HCT116 (cell line): ENCODE results near the gene CALML3. TPM values are rescaled to one million over a fixed set of nuclear protein-coding genes. Genes with fewer than 3 reads are reported as not detected.

Experiments used
- ATAC-seq: fragments of 200-7000 bp; cut with Tn5 transposase; 2 replicates; pipeline ENCODE4 v1.9.1; 2020; ENCODE audit warnings: mild to moderate bottlenecking, moderate library complexity
- BruUV-seq: library from RNA; stranded (reverse); fragments of 400-500 nt; replicated peaks from 2 replicates; lab custom pipeline; 2021; lab: Mats Ljungman, UMichigan
- CTCF ChIA-PET: fragments of 300-600 bp; sonication (Branson Sonifier 250); formaldehyde crosslinking; loops from one replicate; lab custom pipeline; 2021; ENCODE audit warnings: antibody characterized with exemption; lab: Charles Lee
- POLR2A ChIA-PET: fragments of 300-600, 350-600 bp; sonication (Branson Sonifier 250); formaldehyde crosslinking; loops from one replicate; lab custom pipeline; 2021; ENCODE audit warnings: antibody characterized with exemption; lab: Charles Lee
- RAD21 ChIA-PET, 2 experiments: fragments of 300-600 bp; sonication (Branson Sonifier 250); formaldehyde crosslinking; loops; one replicate each; lab custom pipeline; 2023; ENCODE audit warnings: low total read pairs in 2 of 2; ENCODE audit not compliant: uncharacterized antibody in 2 of 2, unreplicated experiment in 2 of 2, low non-redundant PET in 1 of 2; lab: Charles Lee
- DNase-seq: peaks from one replicate; pipeline ENCODE4 v3.0.0-alpha.2; 2010; ENCODE audit warnings: low read depth, low spot score
- H2AFZ ChIP-seq: fragments of 200-600 bp; shearing (Covaris generic), sonication (generic); 2 replicates; pipeline ENCODE4 v1.6.1; 2017; ENCODE audit warnings: low read depth, mixed run types, mixed read lengths, antibody characterized with exemption, low read length; ENCODE audit not compliant: poor library complexity, severe bottlenecking
- H3K27ac ChIP-seq: 2 replicates; pipeline ENCODE4 v1.5.1; 2012; ENCODE audit warnings: low read depth, low read length
- H3K27me3 ChIP-seq: fragments of 200-600 bp; sonication (generic); 2 replicates; pipeline ENCODE4 v1.6.1; 2016; ENCODE audit warnings: mixed run types, low read length, mixed read lengths; ENCODE audit not compliant: insufficient read depth
- H3K36me3 ChIP-seq, 2 experiments: fragments of 200-500 bp in 1 of 2; fragments of 200-600 bp in 1 of 2; sonication (Bioruptor generic) in 1 of 2; sonication (generic) in 1 of 2; 2 replicates each; pipeline versions ENCODE4 v1.5.1 to v1.6.1; 2014 to 2016; ENCODE audit warnings: low read length in 2 of 2, inconsistent platforms in 1 of 2, mixed read lengths in 1 of 2, mixed run types in 1 of 2; ENCODE audit not compliant: insufficient read depth in 2 of 2, control insufficient read depth in 1 of 2
- H3K4me1 ChIP-seq, 2 experiments: fragments of 200-600 bp in 1 of 2; sonication (generic) in 1 of 2; 2 replicates each; pipeline versions ENCODE4 v1.5.1 to v1.6.1; 2012 to 2017; ENCODE audit warnings: low read length in 2 of 2, inconsistent platforms in 1 of 2, mild to moderate bottlenecking in 1 of 2, mixed read lengths in 1 of 2, mixed run types in 1 of 2, moderate library complexity in 1 of 2; ENCODE audit not compliant: insufficient read depth in 2 of 2, control insufficient read depth in 1 of 2
- H3K4me2 ChIP-seq: fragments of 200-600 bp; sonication (generic); 2 replicates; pipeline ENCODE4 v1.6.1; 2017; ENCODE audit warnings: mixed run types, low read length, mixed read lengths
- H3K4me3 ChIP-seq, 2 experiments: fragments of 200-600 bp in 1 of 2; sonication (generic) in 1 of 2; replicated peaks in 1 of 2; 2 replicates each; pipeline ENCODE4 v1.5.1; 2011 to 2016; ENCODE audit warnings: low read length in 2 of 2, control low read depth in 1 of 2, low read depth in 1 of 2, mild to moderate bottlenecking in 1 of 2, mixed read lengths in 1 of 2, mixed run types in 1 of 2
- H3K79me2 ChIP-seq: fragments of 200-600 bp; sonication (generic); 2 replicates; pipeline ENCODE4 v1.6.1; 2017; ENCODE audit warnings: mild to moderate bottlenecking, mixed run types, low read length, moderate library complexity, mixed read lengths; ENCODE audit not compliant: insufficient read depth
- H3K9ac ChIP-seq: fragments of 200-600 bp; sonication (generic); 2 replicates; pipeline ENCODE4 v1.6.1; 2016; ENCODE audit warnings: low read length, mixed read lengths
- H3K9me2 ChIP-seq: fragments of 200-600 bp; sonication (generic), shearing (Covaris generic); 2 replicates; pipeline ENCODE4 v1.6.1; 2017; ENCODE audit warnings: mixed run types, mild to moderate bottlenecking, moderate library complexity; ENCODE audit not compliant: insufficient read depth
- H3K9me3 ChIP-seq, 2 experiments: fragments of 200-500 bp in 1 of 2; fragments of 200-600 bp in 1 of 2; sonication (Bioruptor generic) in 1 of 2; sonication (generic) in 1 of 2; 2 replicates each; pipeline ENCODE4 v1.6.1; 2014 to 2017; ENCODE audit warnings: low read length in 2 of 2, mixed read lengths in 2 of 2, inconsistent platforms in 1 of 2, low read depth in 1 of 2, mild to moderate bottlenecking in 1 of 2, mixed run types in 1 of 2, moderate library complexity in 1 of 2; ENCODE audit not compliant: control insufficient read depth in 1 of 2, insufficient read depth in 1 of 2
- H4K20me1 ChIP-seq: fragments of 200-600 bp; sonication (generic), shearing (Covaris generic); 2 replicates; pipeline ENCODE4 v1.6.1; 2017; ENCODE audit warnings: mixed run types, mild to moderate bottlenecking, moderate library complexity; ENCODE audit not compliant: insufficient read depth
- EGR1 ChIP-seq: IDR thresholded peaks from 2 replicates; pipeline ENCODE4 v1.6.1; 2012; ENCODE audit warnings: low read depth
- JUND ChIP-seq: IDR thresholded peaks from 2 replicates; pipeline ENCODE4 v1.6.1; 2012
- POLR2A ChIP-seq: IDR thresholded peaks from 2 replicates; pipeline ENCODE4 v1.7.0; 2011; ENCODE audit warnings: borderline replicate concordance; ENCODE audit not compliant: insufficient read depth, insufficient read length; ENCODE audit errors: extremely low read depth
- SIN3A ChIP-seq: IDR thresholded peaks from 2 replicates; pipeline ENCODE4 v1.6.1; 2012; ENCODE audit warnings: low read depth
- SRF ChIP-seq: IDR thresholded peaks from 2 replicates; pipeline ENCODE4 v1.6.1; 2012; ENCODE audit warnings: low read depth
- YY1 ChIP-seq: IDR thresholded peaks from 2 replicates; pipeline ENCODE4 v1.6.1; 2011; ENCODE audit warnings: low read length, low read depth, moderate library complexity, mild to moderate bottlenecking; ENCODE audit not compliant: insufficient replicate concordance; ENCODE audit errors: extremely low read depth
- ZFX ChIP-seq: fragments of 450-650 bp; IDR thresholded peaks from 2 replicates; pipeline ENCODE4 v1.6.1; 2017
- intact Hi-C: fragments of 100-400 bp; cut with micrococcal nuclease; formaldehyde crosslinking; loops from 2 replicates; pipeline ENCODE4 v1.10.0; 2022
- total RNA-seq: library from RNA; stranded (reverse); gene quantifications from one replicate; pipeline ENCODE4 v1.2.1, GENCODE V29; 2021; ENCODE audit not compliant: unreplicated experiment
- TF ChIP-seq, protein P1 (sequence below): IDR thresholded peaks from 2 replicates; pipeline ENCODE4 v1.6.1; 2012
- TF ChIP-seq, protein P2 (sequence below): IDR thresholded peaks from 2 replicates; pipeline ENCODE4 v1.6.1; 2011; ENCODE audit warnings: mild to moderate bottlenecking, low read length, moderate library complexity; ENCODE audit not compliant: insufficient replicate concordance; ENCODE audit errors: extremely low read depth
- TF ChIP-seq, protein P3 (sequence below): IDR thresholded peaks from 2 replicates; pipeline ENCODE4 v1.6.1; 2012
- TF ChIP-seq, protein P4 (sequence below), 3 experiments: fragments of 200-600 bp in 1 of 3; sonication (generic) in 1 of 3; IDR thresholded peaks in 2 of 3; conservative IDR thresholded peaks in 1 of 3; 2 replicates each; pipeline ENCODE4 v1.5.1; 2012 to 2017; ENCODE audit warnings: low read depth in 2 of 3, low read length in 2 of 3, antibody characterized with exemption in 1 of 3, borderline replicate concordance in 1 of 3, control low read depth in 1 of 3, mild to moderate bottlenecking in 1 of 3, mixed read lengths in 1 of 3, mixed run types in 1 of 3, moderate library complexity in 1 of 3; ENCODE audit not compliant: insufficient read depth in 1 of 3

CALML3 gene
- total RNA-seq, 1 experiment from 2014 or later, result not detected

DNA sequence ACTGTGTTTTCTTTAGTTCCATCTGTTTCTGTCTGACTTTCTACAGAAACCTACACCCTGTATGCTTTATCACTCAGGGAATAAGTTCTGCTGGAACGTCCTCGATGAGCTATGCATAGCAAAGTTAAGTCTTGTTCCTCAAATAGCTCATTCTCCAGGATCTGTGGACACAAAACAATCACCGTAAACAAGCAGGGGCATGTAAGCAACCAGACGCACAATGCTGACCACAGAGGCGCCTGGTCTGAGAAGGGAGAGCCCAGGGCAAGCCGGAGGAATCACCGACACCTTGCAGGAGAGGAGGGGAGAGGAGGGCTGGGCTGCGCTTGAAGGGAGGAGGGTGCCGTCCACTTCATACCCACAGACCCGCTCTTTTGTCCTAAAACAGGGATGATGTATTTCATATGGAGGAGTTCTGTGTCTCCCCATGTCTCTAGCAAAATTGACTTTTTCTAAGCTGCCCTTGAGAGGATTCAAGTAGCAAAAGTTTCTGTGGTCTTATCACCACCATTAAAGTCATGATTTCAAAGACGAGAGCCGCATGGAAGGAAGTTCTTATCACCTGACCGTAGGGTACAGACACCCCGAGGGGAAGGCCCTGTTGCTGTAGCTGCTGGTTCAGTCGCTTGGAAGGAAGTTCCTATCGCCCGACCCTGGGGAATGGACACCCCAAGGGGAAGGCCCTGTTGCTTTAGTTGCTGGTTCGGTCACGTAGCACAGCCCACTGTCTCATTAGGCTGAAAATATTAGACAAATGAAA lies 14.3 kb downstream of the CALML3 start:
- ATAC-seq (no peak), DNase-seq (no peak)
- no peak overlapping the region for H3K9ac ChIP-seq
- ChIA-PET RAD21 (interaction anchor here in 1 of 2 experiments (0.6 kb wide), 1 partner anchor 75 kb away, joined by 3 read pairs; no protein-coding TSS in a partner anchor), CTCF (interaction anchor here (0.6 kb wide), 1 partner anchor 104 kb away, joined by 3 read pairs; no protein-coding TSS in a partner anchor), POLR2A (no interaction called here)
- H3K9me3 ChIP-seq, result peaks cover 5 to 6% of the 10 kb centered on the region in 2 experiments; a peak in 2 of 4 replicates
- H2AFZ ChIP-seq, result no peak overlapping the region
- H3K27me3 ChIP-seq, result no peaks in the 10 kb centered on the region
- H3K36me3 ChIP-seq, result no peaks in the 10 kb centered on the region
- no peaks in the 10 kb centered on the region for H3K9me2 ChIP-seq
- intact Hi-C loops, result no loop called here
- no peak overlapping the region for H3K27ac ChIP-seq
- H3K4me3 ChIP-seq, result no peak overlapping the region
- no TSS peak for BruUV-seq
- H4K20me1 ChIP-seq, result no peaks in the 10 kb centered on the region
- peaks cover 5 to 20% of the 10 kb centered on the region in 2 experiments for H3K4me1 ChIP-seq
- 0 out of 2 replicates have a peak overlapping the region, but pooled peaks have one; percentile 26 for H3K4me2 ChIP-seq
- no peaks in the 10 kb centered on the region for H3K79me2 ChIP-seq
- no peak for TF ChIP-seq EGR1
- TF ChIP-seq, protein P1, sequence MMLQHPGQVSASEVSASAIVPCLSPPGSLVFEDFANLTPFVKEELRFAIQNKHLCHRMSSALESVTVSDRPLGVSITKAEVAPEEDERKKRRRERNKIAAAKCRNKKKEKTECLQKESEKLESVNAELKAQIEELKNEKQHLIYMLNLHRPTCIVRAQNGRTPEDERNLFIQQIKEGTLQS, result no peak
- no peak for TF ChIP-seq POLR2A
- no peak for TF ChIP-seq JUND
- TF ChIP-seq, all 23 proteins: peak for 0

DNA sequence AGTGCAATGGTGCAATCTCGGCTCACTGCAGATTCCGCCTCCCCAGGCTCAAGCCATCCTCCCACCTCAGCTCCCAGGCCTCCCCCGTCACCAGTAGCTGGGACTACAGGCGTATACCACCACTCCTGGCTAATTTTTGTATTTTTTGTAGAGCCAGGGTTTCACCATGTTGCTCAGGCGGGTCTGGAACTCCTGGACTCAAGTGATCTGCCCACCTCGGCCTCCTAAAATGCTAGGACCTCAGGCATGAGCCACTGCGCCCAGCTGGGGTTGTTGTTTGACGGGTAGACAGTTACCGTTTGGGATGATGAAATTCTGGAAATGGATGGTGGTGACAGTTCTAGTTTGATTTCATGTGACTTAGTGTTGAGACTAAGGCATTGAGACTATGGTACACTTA lies 15.3 kb downstream of the CALML3 start:
- Histone ChIP-seq H3K36me3 (no peaks in the 10 kb centered on the region), H2AFZ (no peak overlapping the region), H3K79me2 (no peaks in the 10 kb centered on the region), H3K4me3 (no peak overlapping the region), H3K9me3 (peaks cover 5 to 6% of the 10 kb centered on the region in 2 experiments; a peak in 2 of 4 replicates), H3K27me3 (no peaks in the 10 kb centered on the region), H3K27ac (no peak overlapping the region), H3K9me2 (no peaks in the 10 kb centered on the region), H3K4me1 (peaks cover 5 to 21% of the 10 kb centered on the region in 2 experiments), H3K4me2 (no peak overlapping the region), H3K9ac (no peak overlapping the region), H4K20me1 (no peaks in the 10 kb centered on the region)
- POLR2A ChIA-PET, result no interaction called here
- DNase-seq (no peak), ATAC-seq (no peak)
- RAD21 ChIA-PET, result no interaction called here
- TF ChIP-seq SRF, result no peak
- TF ChIP-seq, protein P2, sequence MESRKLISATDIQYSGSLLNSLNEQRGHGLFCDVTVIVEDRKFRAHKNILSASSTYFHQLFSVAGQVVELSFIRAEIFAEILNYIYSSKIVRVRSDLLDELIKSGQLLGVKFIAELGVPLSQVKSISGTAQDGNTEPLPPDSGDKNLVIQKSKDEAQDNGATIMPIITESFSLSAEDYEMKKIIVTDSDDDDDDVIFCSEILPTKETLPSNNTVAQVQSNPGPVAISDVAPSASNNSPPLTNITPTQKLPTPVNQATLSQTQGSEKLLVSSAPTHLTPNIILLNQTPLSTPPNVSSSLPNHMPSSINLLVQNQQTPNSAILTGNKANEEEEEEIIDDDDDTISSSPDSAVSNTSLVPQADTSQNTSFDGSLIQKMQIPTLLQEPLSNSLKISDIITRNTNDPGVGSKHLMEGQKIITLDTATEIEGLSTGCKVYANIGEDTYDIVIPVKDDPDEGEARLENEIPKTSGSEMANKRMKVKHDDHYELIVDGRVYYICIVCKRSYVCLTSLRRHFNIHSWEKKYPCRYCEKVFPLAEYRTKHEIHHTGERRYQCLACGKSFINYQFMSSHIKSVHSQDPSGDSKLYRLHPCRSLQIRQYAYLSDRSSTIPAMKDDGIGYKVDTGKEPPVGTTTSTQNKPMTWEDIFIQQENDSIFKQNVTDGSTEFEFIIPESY, result no peak
- TF ChIP-seq SIN3A, result no peak
- TF ChIP-seq, protein P3, sequence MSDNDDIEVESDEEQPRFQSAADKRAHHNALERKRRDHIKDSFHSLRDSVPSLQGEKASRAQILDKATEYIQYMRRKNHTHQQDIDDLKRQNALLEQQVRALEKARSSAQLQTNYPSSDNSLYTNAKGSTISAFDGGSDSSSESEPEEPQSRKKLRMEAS, result no peak
- no peak for TF ChIP-seq ZFX
- TF ChIP-seq, protein P4, sequence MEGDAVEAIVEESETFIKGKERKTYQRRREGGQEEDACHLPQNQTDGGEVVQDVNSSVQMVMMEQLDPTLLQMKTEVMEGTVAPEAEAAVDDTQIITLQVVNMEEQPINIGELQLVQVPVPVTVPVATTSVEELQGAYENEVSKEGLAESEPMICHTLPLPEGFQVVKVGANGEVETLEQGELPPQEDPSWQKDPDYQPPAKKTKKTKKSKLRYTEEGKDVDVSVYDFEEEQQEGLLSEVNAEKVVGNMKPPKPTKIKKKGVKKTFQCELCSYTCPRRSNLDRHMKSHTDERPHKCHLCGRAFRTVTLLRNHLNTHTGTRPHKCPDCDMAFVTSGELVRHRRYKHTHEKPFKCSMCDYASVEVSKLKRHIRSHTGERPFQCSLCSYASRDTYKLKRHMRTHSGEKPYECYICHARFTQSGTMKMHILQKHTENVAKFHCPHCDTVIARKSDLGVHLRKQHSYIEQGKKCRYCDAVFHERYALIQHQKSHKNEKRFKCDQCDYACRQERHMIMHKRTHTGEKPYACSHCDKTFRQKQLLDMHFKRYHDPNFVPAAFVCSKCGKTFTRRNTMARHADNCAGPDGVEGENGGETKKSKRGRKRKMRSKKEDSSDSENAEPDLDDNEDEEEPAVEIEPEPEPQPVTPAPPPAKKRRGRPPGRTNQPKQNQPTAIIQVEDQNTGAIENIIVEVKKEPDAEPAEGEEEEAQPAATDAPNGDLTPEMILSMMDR (IDR thresholded peaks at IDR 0.05 in 2 of 3, conservative IDR thresholded peaks at IDR 0.05 in 1 of 3; ENCODE audit: borderline replicate concordance in 1 of 3, insufficient read depth in 1 of 3, low read depth in 2 of 3, low read length in 2 of 3), result no peak
- TF ChIP-seq, protein P1, result no peak
- TF ChIP-seq EGR1, result no peak
- TF ChIP-seq YY1, result no peak
- intact Hi-C loops, result no loop called here
- CTCF ChIA-PET, result no interaction called here
- BruUV-seq, result no TSS peak
